ENCODE results near the gene PUSL1.

The PUSL1 gene

GRCh38 chr1:1356796-1357401, 48.5 kb downstream of the PUSL1 start:
- Mint-ChIP-seq H3K4me3 (peak overlapping the region; percentile 86), H3K4me1 (peaks cover 71% of the 10 kb centered on the region), H3K27me3 (ENCODE audit: low read depth, poor library complexity) (peaks cover 5% of the 10 kb centered on the region), H3K9me3 (no peaks in the 10 kb centered on the region), H3K36me3 (ENCODE audit: low read depth) (no peaks in the 10 kb centered on the region), H3K27ac (peak overlapping the region; percentile 97)
- peak; percentile 33 for DNase-seq
- TF ChIP-seq CTCF (IDR thresholded peaks at IDR 0.05) = no peak

GRCh38 chr1:1357871-1358432, 49.6 kb downstream of the PUSL1 start:
- no peak for TF ChIP-seq CTCF (IDR thresholded peaks at IDR 0.05)
- Mint-ChIP-seq H3K4me3 (peak overlapping the region; percentile 86), H3K36me3 (ENCODE audit: low read depth) (no peaks in the 10 kb centered on the region), H3K9me3 (no peaks in the 10 kb centered on the region), H3K4me1 (peaks cover 66% of the 10 kb centered on the region), H3K27me3 (ENCODE audit: low read depth, poor library complexity) (peaks cover 2% of the 10 kb centered on the region), H3K27ac (peak overlapping the region; percentile 97)
- peak; percentile 49 for DNase-seq

- no peak for TF ChIP-seq CTCF (IDR thresholded peaks at IDR 0.05)
- Mint-ChIP-seq H3K36me3 (ENCODE audit: low read depth) (no peaks in the 10 kb centered on the region), H3K4me3 (peak within 1 kb of the TSS; percentile 86), H3K27ac (peak within 1 kb of the TSS; percentile 99), H3K4me1 (peaks cover 59% of the 10 kb centered on the region), H3K27me3 (ENCODE audit: low read depth, poor library complexity) (peaks cover 5% of the 10 kb centered on the region), H3K9me3 (no peaks in the 10 kb centered on the region)
- peak; percentile 63 for DNase-seq
Observed at GRCh38 chr1:1358433-1359271, 50.3 kb downstream of the PUSL1 start, which contains the start of gene MXRA8. Gene MXRA8, minus strand, starts transcription at chr1:1358555. Its CDS starts 51 bp downstream, at chr1:1358504.

GRCh38 chr1:1359308-1359663, 50.9 kb downstream of the PUSL1 start:
- no peaks in the 10 kb centered on the region for H3K9me3 Mint-ChIP-seq
- H3K4me3 Mint-ChIP-seq = peak overlapping the region; percentile 61
- TF ChIP-seq CTCF (IDR thresholded peaks at IDR 0.05) = no peak
- peaks cover 6% of the 10 kb centered on the region for H3K27me3 Mint-ChIP-seq (ENCODE audit: low read depth, poor library complexity)
- H3K27ac Mint-ChIP-seq = peak overlapping the region; percentile 99
- H3K36me3 Mint-ChIP-seq (ENCODE audit: low read depth) = no peaks in the 10 kb centered on the region
- peaks cover 52% of the 10 kb centered on the region for H3K4me1 Mint-ChIP-seq
- DNase-seq = no peak

GRCh38 chr1:1359664-1360468, 51.5 kb downstream of the PUSL1 start:
- Mint-ChIP-seq H3K27ac (peak overlapping the region; percentile 99), H3K27me3 (ENCODE audit: low read depth, poor library complexity) (peaks cover 6% of the 10 kb centered on the region), H3K9me3 (no peaks in the 10 kb centered on the region), H3K4me1 (peaks cover 50% of the 10 kb centered on the region), H3K36me3 (ENCODE audit: low read depth) (no peaks in the 10 kb centered on the region), H3K4me3 (peak overlapping the region; percentile 65)
- no peak for TF ChIP-seq CTCF (IDR thresholded peaks at IDR 0.05)
- peak; percentile 56 for DNase-seq
